GM23338 (cell line): Measurements from ENCODE around the gene PDGFRB. TPM values are rescaled to one million over a fixed set of nuclear protein-coding genes. Genes with fewer than 3 reads are reported as not detected.

Experiments used
- ATAC-seq: fragments of 200-7000 bp; cut with Tn5 transposase; 3 replicates; pipeline ENCODE4 v1.9.1; 2020
- DNase-seq: peaks from one replicate; pipeline ENCODE4 v3.0.0-alpha.2; 2015; ENCODE audit warnings: low spot score
- H2AFZ ChIP-seq: fragments of 200-600 bp; sonication (generic); 2 replicates; pipeline ENCODE4 v1.8.0; 2016; ENCODE audit warnings: antibody characterized with exemption, mild to moderate bottlenecking, moderate library complexity
- H3F3A ChIP-seq: fragments of 200-600 bp; sonication (generic); replicated peaks from 2 replicates; pipeline ENCODE4 v1.8.0; 2017; ENCODE audit warnings: antibody characterized with exemption, mixed run types, low read depth
- H3K27ac ChIP-seq: fragments of 200-600 bp; sonication (generic); 2 replicates; pipeline ENCODE4 v1.6.1; 2016; ENCODE audit warnings: low read depth
- H3K27me3 ChIP-seq: fragments of 200-600 bp; sonication (generic); 2 replicates; pipeline ENCODE4 v1.8.0; 2016; ENCODE audit warnings: mild to moderate bottlenecking, mixed run types, moderate library complexity; ENCODE audit not compliant: insufficient read depth
- H3K36me3 ChIP-seq: fragments of 200-600 bp; sonication (generic); 2 replicates; pipeline ENCODE4 v1.8.0; 2016; ENCODE audit warnings: mild to moderate bottlenecking; ENCODE audit not compliant: insufficient read depth
- H3K4me1 ChIP-seq: fragments of 200-600 bp; sonication (generic); 2 replicates; pipeline ENCODE4 v1.8.0; 2016; ENCODE audit warnings: mild to moderate bottlenecking, moderate library complexity; ENCODE audit not compliant: insufficient read depth
- H3K4me2 ChIP-seq: fragments of 200-600 bp; sonication (generic); 2 replicates; pipeline ENCODE4 v1.7.1; 2017; ENCODE audit warnings: mixed run types
- H3K4me3 ChIP-seq: fragments of 200-600 bp; sonication (generic); 2 replicates; pipeline ENCODE4 v1.6.1; 2016; ENCODE audit warnings: mixed run types
- H3K79me2 ChIP-seq: fragments of 200-600 bp; sonication (generic); replicated peaks from 2 replicates; pipeline ENCODE4 v1.8.0; 2017; ENCODE audit warnings: mild to moderate bottlenecking; ENCODE audit not compliant: insufficient read depth
- H3K9me2 ChIP-seq: fragments of 200-600 bp; sonication (generic); 2 replicates; pipeline ENCODE4 v1.8.0; 2017; ENCODE audit not compliant: insufficient read depth
- H4K20me1 ChIP-seq: fragments of 200-600 bp; sonication (generic); replicated peaks from 2 replicates; pipeline ENCODE4 v1.8.0; 2017; ENCODE audit warnings: mild to moderate bottlenecking; ENCODE audit not compliant: insufficient read depth
- H3K27ac Mint-ChIP-seq: 2 replicates; pipeline ENCODE4 v1.8.0; 2020; ENCODE audit warnings: inconsistent platforms, mild to moderate bottlenecking, moderate library complexity, mixed read lengths
- H3K27me3 Mint-ChIP-seq: 3 replicates; pipeline ENCODE4 v1.8.0; 2022; ENCODE audit warnings: low read depth, mild to moderate bottlenecking, moderate library complexity, mixed read lengths, inconsistent platforms; ENCODE audit not compliant: insufficient read depth, poor library complexity
- H3K36me3 Mint-ChIP-seq: 3 replicates; pipeline ENCODE4 v1.8.0; 2021; ENCODE audit warnings: low read depth, mild to moderate bottlenecking, inconsistent platforms, moderate library complexity, mixed read lengths
- H3K4me1 Mint-ChIP-seq: 3 replicates; pipeline ENCODE4 v1.8.0; 2020; ENCODE audit warnings: mild to moderate bottlenecking, inconsistent platforms, mixed read lengths
- H3K4me3 Mint-ChIP-seq: 3 replicates; pipeline ENCODE4 v1.8.0; 2021; ENCODE audit warnings: moderate library complexity, mild to moderate bottlenecking, inconsistent platforms, mixed read lengths
- H3K9me3 Mint-ChIP-seq: 3 replicates; pipeline ENCODE4 v1.8.0; 2020; ENCODE audit warnings: moderate library complexity, mild to moderate bottlenecking, inconsistent platforms, mixed read lengths
- EZH2 ChIP-seq: fragments of 200-600 bp; sonication (generic); IDR thresholded peaks from one replicate; pipeline ENCODE4 v1.8.0; 2017; ENCODE audit warnings: antibody characterized with exemption, mild to moderate bottlenecking, low read depth; ENCODE audit not compliant: unreplicated experiment
- EZH2phosphoT487 ChIP-seq: fragments of 200-600 bp; sonication (generic); IDR thresholded peaks from one replicate; pipeline ENCODE4 v1.8.1; 2018; ENCODE audit warnings: antibody characterized with exemption; ENCODE audit not compliant: unreplicated experiment
- NANOG ChIP-seq: IDR thresholded peaks from 2 replicates; pipeline ENCODE4 v1.6.1; 2016; ENCODE audit warnings: antibody characterized with exemption, borderline replicate concordance
- STAT1 ChIP-seq: IDR thresholded peaks from one replicate; pipeline ENCODE4 v1.6.1; 2016; ENCODE audit warnings: antibody characterized with exemption; ENCODE audit not compliant: unreplicated experiment
- ZNF114 ChIP-seq: fragments of 250-450 bp; sonication (Bioruptor Pico); IDR thresholded peaks from 2 replicates; pipeline ENCODE4 v1.5.0; 2020; ENCODE audit warnings: mild to moderate bottlenecking, moderate library complexity
- ZNF331 ChIP-seq: fragments of 250-450 bp; sonication (Bioruptor Pico); IDR thresholded peaks from 2 replicates; pipeline ENCODE4 v1.5.0; 2020; ENCODE audit warnings: low read depth, mild to moderate bottlenecking, moderate library complexity
- polyA plus RNA-seq: library from polyadenylated mRNA; unstranded; fragments of >200 nt; fragmentation: Nextera tagmentation; extraction: Ambion mirVana; gene quantifications from 2 replicates; pipeline ENCODE4 v1.2.1, GENCODE V29; 2016
- total RNA-seq: library from RNA; depleted of rRNA; stranded (reverse); fragments of >200 nt; shearing (Covaris generic); gene quantifications from 2 replicates; pipeline ENCODE4 v1.2.3, GENCODE V29; 2014
- TF ChIP-seq, protein P1 (sequence below), 2 experiments: fragments of 200-600 bp in 1 of 2; sonication (generic) in 1 of 2; conservative IDR thresholded peaks; 2 replicates each; pipeline versions ENCODE4 v1.5.1 to v1.6.1; 2016 to 2017; ENCODE audit warnings: antibody characterized with exemption in 2 of 2, low read depth in 2 of 2, mild to moderate bottlenecking in 2 of 2, moderate library complexity in 1 of 2
- TF ChIP-seq, protein P2 (sequence below): fragments of 250-450 bp; sonication (Bioruptor Pico); IDR thresholded peaks from 2 replicates; pipeline ENCODE4 v1.5.0; 2020; ENCODE audit warnings: mild to moderate bottlenecking, moderate library complexity

Gene PDGFRB
- total and polyA plus RNA-seq, 2 experiments from 2014 or later: 4.5 to 11.3 TPM

DNA sequence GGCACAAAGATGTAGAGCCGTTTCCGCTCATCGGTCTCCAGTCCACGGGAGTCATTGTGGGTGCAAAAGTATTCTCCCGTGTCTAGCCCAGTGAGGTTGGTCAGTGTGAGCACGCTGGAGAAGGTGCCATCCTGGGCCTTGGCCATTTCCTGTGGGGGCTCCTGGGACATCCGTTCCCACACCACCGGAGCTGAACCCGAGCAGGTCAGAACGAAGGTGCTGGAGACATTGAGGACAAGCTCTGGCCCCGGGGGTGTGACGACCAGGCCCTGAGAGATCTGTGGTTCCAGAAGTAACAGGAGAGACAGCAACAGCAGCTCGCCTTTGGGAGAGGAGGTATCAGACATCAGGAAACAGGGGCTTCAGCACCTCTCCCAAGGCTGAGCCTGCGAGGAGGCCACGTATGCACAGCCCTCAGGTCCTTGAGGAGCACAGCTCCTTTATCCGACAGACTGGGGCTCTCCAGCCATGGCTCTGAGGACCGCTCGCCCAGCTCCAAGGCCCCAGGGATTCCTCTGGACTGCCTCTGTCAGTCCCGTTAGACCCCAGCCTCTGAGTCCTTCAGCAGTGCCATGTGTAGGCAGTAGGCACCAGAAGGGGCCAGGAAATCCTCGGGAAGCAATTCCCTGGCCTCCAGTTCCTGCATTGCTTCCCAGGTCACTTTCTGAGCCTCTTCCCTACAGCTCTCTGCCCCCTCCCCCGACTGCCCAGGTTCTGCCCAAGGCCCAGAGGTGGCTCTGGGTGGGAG lies 19.9 kb downstream of the PDGFRB start:
- no peak overlapping the region for H3K4me3 Mint-ChIP-seq
- Histone ChIP-seq H3K79me2 (no peaks in the 10 kb centered on the region), H3F3A (no peaks in the 10 kb centered on the region), H3K4me3 (no peak overlapping the region), H3K4me1 (peaks cover 25% of the 10 kb centered on the region), H3K27ac (no peak overlapping the region), H2AFZ (no peak overlapping the region), H3K36me3 (no peaks in the 10 kb centered on the region), H3K27me3 (no peaks in the 10 kb centered on the region), H3K4me2 (no peak overlapping the region), H3K9me2 (no peaks in the 10 kb centered on the region), H4K20me1 (no peaks in the 10 kb centered on the region)
- no peaks in the 10 kb centered on the region for H3K9me3 Mint-ChIP-seq
- no peaks in the 10 kb centered on the region; the same call in 2 of the 3 replicates for H3K36me3 Mint-ChIP-seq
- peaks cover 21% of the 10 kb centered on the region for H3K27me3 Mint-ChIP-seq
- DNase-seq (no peak), ATAC-seq (no peak)
- peaks cover 50% of the 10 kb centered on the region for H3K4me1 Mint-ChIP-seq
- H3K27ac Mint-ChIP-seq: no peak overlapping the region
- TF ChIP-seq, protein P1, sequence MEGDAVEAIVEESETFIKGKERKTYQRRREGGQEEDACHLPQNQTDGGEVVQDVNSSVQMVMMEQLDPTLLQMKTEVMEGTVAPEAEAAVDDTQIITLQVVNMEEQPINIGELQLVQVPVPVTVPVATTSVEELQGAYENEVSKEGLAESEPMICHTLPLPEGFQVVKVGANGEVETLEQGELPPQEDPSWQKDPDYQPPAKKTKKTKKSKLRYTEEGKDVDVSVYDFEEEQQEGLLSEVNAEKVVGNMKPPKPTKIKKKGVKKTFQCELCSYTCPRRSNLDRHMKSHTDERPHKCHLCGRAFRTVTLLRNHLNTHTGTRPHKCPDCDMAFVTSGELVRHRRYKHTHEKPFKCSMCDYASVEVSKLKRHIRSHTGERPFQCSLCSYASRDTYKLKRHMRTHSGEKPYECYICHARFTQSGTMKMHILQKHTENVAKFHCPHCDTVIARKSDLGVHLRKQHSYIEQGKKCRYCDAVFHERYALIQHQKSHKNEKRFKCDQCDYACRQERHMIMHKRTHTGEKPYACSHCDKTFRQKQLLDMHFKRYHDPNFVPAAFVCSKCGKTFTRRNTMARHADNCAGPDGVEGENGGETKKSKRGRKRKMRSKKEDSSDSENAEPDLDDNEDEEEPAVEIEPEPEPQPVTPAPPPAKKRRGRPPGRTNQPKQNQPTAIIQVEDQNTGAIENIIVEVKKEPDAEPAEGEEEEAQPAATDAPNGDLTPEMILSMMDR (conservative IDR thresholded peaks at IDR 0.05; ENCODE audit: low read depth in 2 of 2): no peak

DNA sequence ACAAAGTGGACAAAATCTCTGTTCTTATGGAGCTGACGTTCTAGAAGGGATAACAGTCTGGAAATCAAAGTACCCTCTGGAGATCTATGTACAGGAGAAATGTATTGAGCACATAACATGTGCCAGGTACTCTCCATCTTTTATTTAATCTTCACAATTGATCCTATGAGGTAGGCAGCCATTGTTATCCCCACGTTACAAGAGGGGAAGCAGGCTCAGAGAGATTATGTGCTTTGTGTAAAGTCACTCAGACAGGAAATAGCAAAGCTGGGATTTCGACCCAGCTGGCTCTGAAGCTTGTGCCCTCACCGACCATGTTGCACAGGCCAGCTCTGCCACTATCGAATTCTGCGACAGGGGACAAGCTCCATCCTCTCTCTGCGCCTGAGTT lies 21.5 kb downstream of the PDGFRB start:
- no peak overlapping the region for H2AFZ ChIP-seq
- no peak overlapping the region for H3K4me3 Mint-ChIP-seq
- peaks cover 29% of the 10 kb centered on the region for H3K27me3 Mint-ChIP-seq
- peaks cover 31% of the 10 kb centered on the region for H3K4me1 ChIP-seq
- TF ChIP-seq EZH2 (no peak), NANOG (no peak), ZNF114 (CRISPR knock-in tag) (no peak), STAT1 (no peak), ZNF331 (CRISPR knock-in tag) (no peak), EZH2phosphoT487 (no peak)
- TF ChIP-seq, protein P2, sequence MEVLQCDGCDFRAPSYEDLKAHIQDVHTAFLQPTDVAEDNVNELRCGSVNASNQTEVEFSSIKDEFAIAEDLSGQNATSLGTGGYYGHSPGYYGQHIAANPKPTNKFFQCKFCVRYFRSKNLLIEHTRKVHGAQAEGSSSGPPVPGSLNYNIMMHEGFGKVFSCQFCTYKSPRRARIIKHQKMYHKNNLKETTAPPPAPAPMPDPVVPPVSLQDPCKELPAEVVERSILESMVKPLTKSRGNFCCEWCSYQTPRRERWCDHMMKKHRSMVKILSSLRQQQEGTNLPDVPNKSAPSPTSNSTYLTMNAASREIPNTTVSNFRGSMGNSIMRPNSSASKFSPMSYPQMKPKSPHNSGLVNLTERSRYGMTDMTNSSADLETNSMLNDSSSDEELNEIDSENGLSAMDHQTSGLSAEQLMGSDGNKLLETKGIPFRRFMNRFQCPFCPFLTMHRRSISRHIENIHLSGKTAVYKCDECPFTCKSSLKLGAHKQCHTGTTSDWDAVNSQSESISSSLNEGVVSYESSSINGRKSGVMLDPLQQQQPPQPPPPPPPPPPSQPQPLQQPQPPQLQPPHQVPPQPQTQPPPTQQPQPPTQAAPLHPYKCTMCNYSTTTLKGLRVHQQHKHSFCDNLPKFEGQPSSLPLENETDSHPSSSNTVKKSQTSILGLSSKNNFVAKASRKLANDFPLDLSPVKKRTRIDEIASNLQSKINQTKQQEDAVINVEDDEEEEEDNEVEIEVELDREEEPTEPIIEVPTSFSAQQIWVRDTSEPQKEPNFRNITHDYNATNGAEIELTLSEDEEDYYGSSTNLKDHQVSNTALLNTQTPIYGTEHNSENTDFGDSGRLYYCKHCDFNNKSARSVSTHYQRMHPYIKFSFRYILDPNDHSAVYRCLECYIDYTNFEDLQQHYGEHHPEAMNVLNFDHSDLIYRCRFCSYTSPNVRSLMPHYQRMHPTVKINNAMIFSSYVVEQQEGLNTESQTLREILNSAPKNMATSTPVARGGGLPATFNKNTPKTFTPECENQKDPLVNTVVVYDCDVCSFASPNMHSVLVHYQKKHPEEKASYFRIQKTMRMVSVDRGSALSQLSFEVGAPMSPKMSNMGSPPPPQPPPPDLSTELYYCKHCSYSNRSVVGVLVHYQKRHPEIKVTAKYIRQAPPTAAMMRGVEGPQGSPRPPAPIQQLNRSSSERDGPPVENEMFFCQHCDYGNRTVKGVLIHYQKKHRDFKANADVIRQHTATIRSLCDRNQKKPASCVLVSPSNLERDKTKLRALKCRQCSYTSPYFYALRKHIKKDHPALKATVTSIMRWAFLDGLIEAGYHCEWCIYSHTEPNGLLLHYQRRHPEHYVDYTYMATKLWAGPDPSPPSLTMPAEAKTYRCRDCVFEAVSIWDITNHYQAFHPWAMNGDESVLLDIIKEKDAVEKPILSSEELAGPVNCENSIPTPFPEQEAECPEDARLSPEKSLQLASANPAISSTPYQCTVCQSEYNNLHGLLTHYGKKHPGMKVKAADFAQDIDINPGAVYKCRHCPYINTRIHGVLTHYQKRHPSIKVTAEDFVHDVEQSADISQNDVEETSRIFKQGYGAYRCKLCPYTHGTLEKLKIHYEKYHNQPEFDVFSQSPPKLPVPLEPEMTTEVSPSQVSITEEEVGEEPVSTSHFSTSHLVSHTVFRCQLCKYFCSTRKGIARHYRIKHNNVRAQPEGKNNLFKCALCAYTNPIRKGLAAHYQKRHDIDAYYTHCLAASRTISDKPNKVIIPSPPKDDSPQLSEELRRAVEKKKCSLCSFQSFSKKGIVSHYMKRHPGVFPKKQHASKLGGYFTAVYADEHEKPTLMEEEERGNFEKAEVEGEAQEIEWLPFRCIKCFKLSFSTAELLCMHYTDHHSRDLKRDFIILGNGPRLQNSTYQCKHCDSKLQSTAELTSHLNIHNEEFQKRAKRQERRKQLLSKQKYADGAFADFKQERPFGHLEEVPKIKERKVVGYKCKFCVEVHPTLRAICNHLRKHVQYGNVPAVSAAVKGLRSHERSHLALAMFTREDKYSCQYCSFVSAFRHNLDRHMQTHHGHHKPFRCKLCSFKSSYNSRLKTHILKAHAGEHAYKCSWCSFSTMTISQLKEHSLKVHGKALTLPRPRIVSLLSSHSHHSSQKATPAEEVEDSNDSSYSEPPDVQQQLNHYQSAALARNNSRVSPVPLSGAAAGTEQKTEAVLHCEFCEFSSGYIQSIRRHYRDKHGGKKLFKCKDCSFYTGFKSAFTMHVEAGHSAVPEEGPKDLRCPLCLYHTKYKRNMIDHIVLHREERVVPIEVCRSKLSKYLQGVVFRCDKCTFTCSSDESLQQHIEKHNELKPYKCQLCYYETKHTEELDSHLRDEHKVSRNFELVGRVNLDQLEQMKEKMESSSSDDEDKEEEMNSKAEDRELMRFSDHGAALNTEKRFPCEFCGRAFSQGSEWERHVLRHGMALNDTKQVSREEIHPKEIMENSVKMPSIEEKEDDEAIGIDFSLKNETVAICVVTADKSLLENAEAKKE (CRISPR knock-in tag): no peak
- ATAC-seq (no peak), DNase-seq (no peak)
- no peaks in the 10 kb centered on the region for H3K36me3 ChIP-seq
- H3K9me3 Mint-ChIP-seq: no peaks in the 10 kb centered on the region
- H3K27ac Mint-ChIP-seq: no peak overlapping the region
- no peak overlapping the region for H3K4me3 ChIP-seq
- peaks cover 51% of the 10 kb centered on the region for H3K4me1 Mint-ChIP-seq
- no peaks in the 10 kb centered on the region for H3K79me2 ChIP-seq
- no peaks in the 10 kb centered on the region; the same call in 2 of the 3 replicates for H3K36me3 Mint-ChIP-seq
- H3K27me3 ChIP-seq: no peaks in the 10 kb centered on the region
- H3F3A ChIP-seq: no peaks in the 10 kb centered on the region
- no peaks in the 10 kb centered on the region for H4K20me1 ChIP-seq
- no peaks in the 10 kb centered on the region for H3K9me2 ChIP-seq
- no peak overlapping the region for H3K27ac ChIP-seq
- H3K4me2 ChIP-seq: no peak overlapping the region
